Fibroblast of skin of left biceps (primary cell): ENCODE results near the gene SUGCT.

Experiments used
- DNase-seq, 2 experiments: peaks; one replicate each; pipeline ENCODE4 v3.0.0-alpha.2; 2013; ENCODE audit warnings: low read depth in 2 of 2

The SUGCT gene

GRCh38 chr7:40763319-40764287 is 628.8 kb downstream of the SUGCT start:
- DNase-seq, result peak; percentile 50 to 63

- DNase-seq, result no peak
These were observed 630.8 kb downstream of the SUGCT start for GRCh38 chr7:40765639-40766038.

- no peak for DNase-seq
These were observed 637.3 kb downstream of the SUGCT start for GRCh38 chr7:40772096-40772495.

DNA sequence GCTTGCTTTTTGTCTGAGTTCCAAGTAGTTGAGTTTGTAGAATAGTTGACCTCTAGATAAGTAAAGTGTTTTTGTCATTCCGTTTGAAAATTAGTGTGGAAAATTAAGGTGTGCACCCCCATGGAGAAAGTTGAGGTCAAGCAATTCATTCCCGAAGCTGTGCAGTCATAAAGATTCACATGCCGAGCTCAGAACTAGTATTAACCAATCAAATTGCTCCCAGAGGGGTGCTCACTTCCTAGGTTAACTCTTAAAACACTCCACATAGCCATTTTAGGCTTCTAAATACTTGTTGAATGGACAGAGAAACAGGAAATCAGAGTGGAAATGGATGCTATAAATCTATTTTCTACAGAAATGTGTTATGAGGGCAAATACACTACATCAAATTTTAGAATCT is 638.9 kb downstream of the SUGCT start:
- DNase-seq, result no peak

DNA sequence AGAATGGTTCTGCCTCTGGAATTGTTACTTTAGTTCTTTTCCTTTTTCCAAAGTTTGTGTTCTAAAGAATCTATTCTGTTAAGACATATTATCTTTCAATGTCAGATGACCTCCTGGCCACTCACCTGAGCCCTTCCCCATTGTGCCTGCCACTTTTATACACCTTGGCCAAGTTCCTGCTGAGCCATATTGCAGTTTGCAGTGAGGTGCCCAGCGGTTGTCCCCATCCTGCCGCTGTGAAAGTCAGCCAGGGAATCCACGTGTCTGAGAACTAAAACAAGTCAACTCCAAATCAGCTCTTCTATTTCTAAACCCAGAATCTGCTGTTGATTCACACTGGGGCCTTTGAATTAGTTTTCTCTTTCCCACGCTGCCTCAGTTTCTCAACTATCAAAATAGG is 641.1 kb downstream of the SUGCT start:
- DNase-seq, result no peak

DNA sequence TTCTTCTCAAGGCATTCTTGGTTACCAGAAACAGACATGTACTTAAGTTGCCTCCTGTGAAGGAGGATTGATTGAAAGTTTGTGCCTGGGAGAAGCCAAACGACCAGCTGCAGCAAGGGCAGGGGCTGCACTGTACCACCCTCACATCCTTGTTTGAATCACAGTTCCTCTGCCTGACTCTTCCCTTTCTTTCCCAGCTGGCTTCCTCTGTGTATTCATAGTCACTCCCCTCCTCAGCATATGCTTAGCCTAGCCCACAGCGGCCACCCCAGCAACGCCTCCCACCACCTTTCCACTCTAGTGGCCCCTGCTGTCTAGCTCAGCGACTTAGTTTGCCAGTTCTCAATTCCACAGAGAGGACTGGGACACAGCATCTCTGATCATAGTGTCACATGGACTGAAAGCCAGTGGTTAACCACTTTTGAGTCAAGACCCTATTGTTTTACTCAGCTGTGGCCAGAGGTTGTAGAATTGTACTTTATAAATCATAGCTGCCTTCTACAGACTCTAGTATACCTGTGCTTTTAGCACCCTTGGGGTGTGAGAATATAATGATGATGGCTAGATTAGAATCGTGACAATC is 643.0 kb downstream of the SUGCT start:
- no peak for DNase-seq

GRCh38 chr7:40780460-40780859 is 645.7 kb downstream of the SUGCT start:
- no peak for DNase-seq

GRCh38 chr7:40782836-40783235 is 648.0 kb downstream of the SUGCT start:
- DNase-seq, result no peak

DNA sequence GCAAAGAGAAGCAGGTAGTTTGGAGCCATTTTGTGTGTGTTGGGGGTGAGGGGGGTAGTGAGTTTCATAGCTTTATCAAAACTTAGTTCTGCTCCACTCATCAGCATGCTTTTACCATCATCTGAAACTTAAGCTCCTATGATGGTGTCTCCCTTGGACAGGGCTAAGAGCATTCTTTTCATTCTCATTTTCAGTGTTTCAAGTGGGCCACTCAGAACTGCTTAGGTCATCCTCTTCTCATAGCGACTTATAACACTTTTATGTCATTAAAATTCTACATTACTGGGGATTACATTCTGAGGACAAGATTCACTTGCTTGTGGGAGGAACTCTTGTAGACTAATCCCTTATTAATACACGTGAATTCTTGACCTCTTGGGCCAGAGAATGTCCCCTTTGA is 649.4 kb downstream of the SUGCT start:
- DNase-seq, result no peak

GRCh38 chr7:40786909-40787308 is 652.1 kb downstream of the SUGCT start:
- no peak for DNase-seq

GRCh38 chr7:40793132-40793531 is 658.3 kb downstream of the SUGCT start:
- peak; percentile 63 to 64 for DNase-seq

GRCh38 chr7:40795607-40796006 is 660.8 kb downstream of the SUGCT start:
- no peak for DNase-seq

- no peak for DNase-seq
These were observed 661.9 kb downstream of the SUGCT start for GRCh38 chr7:40796723-40797122.

DNA sequence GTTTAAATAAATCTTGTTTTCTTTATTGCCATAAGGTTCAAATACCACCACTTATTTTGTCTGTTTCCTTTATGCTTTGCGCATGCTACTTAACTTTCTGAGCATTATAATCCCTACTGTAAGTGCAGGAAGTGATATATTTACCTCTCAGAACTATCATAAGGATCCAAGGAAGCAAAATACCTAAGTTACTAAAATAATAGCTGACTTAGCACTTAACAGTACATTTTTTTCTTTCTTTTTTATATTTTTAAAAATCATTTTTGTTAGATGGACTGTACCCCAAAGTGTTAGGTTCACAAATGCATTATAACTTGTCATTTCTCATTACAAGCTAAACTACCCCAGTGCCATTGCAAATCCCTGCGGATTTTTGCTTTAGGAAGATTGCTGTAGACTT is 663.8 kb downstream of the SUGCT start:
- no peak for DNase-seq

GRCh38 chr7:40799493-40800403 is 664.9 kb downstream of the SUGCT start:
- no peak for DNase-seq

- DNase-seq, result no peak
These were observed 666.0 kb downstream of the SUGCT start for GRCh38 chr7:40800771-40801170.

DNA sequence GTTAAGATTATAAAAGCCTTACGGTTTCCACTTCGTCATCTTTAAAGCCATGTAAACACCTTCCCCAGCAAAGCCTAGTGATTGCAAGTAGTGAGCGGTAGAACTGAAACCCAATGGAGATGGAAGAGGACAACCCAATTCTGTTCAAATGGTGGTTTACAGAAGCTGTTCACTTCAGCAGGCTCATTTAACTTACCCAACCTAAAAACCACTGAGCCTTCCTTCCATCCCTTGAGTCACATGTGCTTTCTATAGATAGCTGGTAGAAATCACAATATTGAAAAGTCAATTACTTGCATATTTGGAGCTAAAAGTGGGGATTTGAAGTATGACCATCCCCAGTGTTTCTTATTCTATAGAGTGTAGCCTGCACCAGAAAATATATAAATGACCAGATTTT is 667.7 kb downstream of the SUGCT start:
- DNase-seq, result no peak

DNA sequence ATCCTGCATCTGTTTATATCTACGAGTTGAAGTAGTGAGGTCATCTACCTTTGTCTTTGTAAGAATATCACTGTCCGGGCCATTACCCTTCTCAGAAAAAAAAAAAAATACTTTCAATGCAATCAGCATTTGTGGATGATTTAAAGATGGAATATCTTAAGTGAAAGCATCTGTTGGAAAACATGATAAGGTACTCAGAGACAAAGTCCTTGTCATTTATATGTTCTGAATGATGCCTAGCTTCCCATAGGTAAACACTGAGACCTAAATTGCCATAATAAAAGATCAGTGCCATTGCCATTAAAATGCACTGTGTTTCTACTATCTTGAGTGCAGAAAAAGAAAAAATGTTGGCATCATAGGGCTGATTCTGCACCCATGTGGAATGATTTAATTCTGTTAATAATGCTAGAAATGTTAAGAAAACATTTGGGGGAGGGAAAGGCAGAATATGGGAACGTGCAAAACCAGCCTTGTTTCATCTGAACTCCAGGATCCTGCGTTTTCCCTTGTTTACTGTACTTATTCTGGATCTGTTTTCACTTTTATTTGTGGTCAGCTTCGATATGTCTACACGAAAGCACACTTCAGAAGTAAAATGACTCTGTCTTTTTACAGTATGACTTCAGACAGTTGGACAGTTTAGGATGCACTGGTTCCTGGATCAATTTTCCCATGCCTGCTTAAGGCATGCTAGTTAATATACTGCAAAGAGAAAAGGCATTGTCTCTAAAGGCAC is 669.8 kb downstream of the SUGCT start:
- DNase-seq, result no peak

DNA sequence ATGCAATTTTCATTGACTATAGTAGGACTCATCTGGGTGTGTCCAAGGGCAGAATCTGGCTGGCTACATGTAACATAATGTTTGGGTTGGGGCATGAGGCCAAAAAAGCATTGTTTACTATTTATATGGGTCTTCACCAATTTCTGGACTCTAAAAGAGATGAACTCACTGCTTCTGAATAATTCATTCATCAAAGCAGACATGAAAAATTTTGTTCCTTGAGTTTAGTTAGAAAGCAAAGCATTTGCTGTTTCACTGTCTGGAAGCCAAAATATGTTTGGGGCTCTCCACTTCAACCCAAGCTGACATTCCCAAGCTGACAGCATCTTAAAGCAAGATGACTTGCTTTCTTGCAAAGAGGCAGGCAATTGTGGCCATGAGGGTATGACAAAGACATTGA is 670.6 kb downstream of the SUGCT start:
- no peak for DNase-seq

DNA sequence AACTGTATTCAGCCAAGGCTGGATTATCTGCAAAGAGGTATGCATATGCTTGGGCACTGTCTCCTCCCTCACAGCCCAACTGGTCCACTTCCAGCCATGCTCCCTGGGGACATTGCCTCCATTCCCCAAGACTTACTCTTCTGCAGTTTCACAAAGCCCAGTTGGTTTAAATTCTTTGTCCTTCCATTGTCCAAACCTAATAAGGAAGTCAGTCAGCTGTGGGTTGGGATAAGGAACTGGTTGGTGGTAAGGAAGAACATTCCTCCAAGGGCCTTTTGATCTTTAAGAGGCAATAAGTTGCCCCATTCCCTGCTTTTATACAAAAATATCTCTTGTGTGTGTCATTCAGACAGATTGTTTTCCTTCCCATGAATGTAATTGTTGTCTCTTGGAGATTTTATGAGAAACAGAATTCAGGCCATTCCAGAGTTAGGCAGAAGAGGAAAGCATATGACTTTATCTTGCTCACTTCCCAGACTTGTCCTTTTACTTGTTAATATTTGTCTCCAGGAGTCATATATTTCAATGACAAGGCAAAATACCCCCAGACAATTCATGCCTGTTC is 673.7 kb downstream of the SUGCT start:
- peak; percentile 97 to 98 for DNase-seq

- no peak for DNase-seq
These were observed 675.5 kb downstream of the SUGCT start for GRCh38 chr7:40810274-40810673.
